Measurements from ENCODE around the gene KLHDC10. TPM values are rescaled to one million over a fixed set of nuclear protein-coding genes. Genes with fewer than 3 reads are reported as not detected.
"Not testable (repeated sequence)": the region's sequence is repeated elsewhere in the genome, so short reads cannot be mapped to it uniquely, and the experiment has no call there.

The KLHDC10 gene
- total RNA-seq, 1 experiment from 2014 or later, result 14.4 TPM

DNA sequence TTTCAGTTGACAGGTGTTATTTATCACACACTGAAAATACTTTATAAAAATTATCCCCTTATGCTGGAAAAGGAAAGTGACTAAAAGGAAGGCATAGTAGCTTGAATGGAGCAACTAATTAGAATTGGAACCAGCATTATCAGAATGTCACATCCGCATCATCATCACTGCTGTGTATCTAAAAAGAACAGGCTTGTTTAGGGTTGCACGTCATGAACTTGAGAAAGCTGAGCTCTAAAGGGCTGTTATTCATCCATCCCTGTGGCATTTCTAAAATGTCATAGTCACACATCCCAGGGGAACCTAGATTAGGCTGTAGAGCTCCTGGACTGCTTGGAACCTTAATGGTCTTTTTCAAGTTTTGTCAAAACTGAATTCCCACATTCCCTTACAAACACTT is 54.4 kb downstream of the KLHDC10 start (continued):
- TF ChIP-seq EMX1 (CRISPR knock-in tag; IDR thresholded peaks at IDR 0.05), result no peak
- no peak for TF ChIP-seq TEAD4 (CRISPR knock-in tag; IDR thresholded peaks at IDR 0.05)
- TF ChIP-seq, protein P1, sequence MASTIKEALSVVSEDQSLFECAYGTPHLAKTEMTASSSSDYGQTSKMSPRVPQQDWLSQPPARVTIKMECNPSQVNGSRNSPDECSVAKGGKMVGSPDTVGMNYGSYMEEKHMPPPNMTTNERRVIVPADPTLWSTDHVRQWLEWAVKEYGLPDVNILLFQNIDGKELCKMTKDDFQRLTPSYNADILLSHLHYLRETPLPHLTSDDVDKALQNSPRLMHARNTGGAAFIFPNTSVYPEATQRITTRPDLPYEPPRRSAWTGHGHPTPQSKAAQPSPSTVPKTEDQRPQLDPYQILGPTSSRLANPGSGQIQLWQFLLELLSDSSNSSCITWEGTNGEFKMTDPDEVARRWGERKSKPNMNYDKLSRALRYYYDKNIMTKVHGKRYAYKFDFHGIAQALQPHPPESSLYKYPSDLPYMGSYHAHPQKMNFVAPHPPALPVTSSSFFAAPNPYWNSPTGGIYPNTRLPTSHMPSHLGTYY (CRISPR knock-in tag; IDR thresholded peaks at IDR 0.05), result no peak
- TF ChIP-seq, protein P2, sequence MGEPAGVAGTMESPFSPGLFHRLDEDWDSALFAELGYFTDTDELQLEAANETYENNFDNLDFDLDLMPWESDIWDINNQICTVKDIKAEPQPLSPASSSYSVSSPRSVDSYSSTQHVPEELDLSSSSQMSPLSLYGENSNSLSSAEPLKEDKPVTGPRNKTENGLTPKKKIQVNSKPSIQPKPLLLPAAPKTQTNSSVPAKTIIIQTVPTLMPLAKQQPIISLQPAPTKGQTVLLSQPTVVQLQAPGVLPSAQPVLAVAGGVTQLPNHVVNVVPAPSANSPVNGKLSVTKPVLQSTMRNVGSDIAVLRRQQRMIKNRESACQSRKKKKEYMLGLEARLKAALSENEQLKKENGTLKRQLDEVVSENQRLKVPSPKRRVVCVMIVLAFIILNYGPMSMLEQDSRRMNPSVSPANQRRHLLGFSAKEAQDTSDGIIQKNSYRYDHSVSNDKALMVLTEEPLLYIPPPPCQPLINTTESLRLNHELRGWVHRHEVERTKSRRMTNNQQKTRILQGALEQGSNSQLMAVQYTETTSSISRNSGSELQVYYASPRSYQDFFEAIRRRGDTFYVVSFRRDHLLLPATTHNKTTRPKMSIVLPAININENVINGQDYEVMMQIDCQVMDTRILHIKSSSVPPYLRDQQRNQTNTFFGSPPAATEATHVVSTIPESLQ (CRISPR knock-in tag; IDR thresholded peaks at IDR 0.05), result no peak
- no peak for TF ChIP-seq GTF2I (CRISPR knock-in tag; conservative IDR thresholded peaks at IDR 0.05)
- TF ChIP-seq ETV6 (CRISPR knock-in tag; IDR thresholded peaks at IDR 0.05), result no peak
- TF ChIP-seq, protein P3, sequence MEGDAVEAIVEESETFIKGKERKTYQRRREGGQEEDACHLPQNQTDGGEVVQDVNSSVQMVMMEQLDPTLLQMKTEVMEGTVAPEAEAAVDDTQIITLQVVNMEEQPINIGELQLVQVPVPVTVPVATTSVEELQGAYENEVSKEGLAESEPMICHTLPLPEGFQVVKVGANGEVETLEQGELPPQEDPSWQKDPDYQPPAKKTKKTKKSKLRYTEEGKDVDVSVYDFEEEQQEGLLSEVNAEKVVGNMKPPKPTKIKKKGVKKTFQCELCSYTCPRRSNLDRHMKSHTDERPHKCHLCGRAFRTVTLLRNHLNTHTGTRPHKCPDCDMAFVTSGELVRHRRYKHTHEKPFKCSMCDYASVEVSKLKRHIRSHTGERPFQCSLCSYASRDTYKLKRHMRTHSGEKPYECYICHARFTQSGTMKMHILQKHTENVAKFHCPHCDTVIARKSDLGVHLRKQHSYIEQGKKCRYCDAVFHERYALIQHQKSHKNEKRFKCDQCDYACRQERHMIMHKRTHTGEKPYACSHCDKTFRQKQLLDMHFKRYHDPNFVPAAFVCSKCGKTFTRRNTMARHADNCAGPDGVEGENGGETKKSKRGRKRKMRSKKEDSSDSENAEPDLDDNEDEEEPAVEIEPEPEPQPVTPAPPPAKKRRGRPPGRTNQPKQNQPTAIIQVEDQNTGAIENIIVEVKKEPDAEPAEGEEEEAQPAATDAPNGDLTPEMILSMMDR (IDR thresholded peaks at IDR 0.05), result no peak
- no peak for TF ChIP-seq CBFB (CRISPR knock-in tag; IDR thresholded peaks at IDR 0.05; ENCODE audit: low read depth)
- TF ChIP-seq ELF4 (CRISPR knock-in tag; IDR thresholded peaks at IDR 0.05; ENCODE audit: low read depth), result no peak
- TF ChIP-seq, protein P4, sequence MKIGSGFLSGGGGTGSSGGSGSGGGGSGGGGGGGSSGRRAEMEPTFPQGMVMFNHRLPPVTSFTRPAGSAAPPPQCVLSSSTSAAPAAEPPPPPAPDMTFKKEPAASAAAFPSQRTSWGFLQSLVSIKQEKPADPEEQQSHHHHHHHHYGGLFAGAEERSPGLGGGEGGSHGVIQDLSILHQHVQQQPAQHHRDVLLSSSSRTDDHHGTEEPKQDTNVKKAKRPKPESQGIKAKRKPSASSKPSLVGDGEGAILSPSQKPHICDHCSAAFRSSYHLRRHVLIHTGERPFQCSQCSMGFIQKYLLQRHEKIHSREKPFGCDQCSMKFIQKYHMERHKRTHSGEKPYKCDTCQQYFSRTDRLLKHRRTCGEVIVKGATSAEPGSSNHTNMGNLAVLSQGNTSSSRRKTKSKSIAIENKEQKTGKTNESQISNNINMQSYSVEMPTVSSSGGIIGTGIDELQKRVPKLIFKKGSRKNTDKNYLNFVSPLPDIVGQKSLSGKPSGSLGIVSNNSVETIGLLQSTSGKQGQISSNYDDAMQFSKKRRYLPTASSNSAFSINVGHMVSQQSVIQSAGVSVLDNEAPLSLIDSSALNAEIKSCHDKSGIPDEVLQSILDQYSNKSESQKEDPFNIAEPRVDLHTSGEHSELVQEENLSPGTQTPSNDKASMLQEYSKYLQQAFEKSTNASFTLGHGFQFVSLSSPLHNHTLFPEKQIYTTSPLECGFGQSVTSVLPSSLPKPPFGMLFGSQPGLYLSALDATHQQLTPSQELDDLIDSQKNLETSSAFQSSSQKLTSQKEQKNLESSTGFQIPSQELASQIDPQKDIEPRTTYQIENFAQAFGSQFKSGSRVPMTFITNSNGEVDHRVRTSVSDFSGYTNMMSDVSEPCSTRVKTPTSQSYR (CRISPR knock-in tag; IDR thresholded peaks at IDR 0.05), result no peak
- TF ChIP-seq, protein P5, sequence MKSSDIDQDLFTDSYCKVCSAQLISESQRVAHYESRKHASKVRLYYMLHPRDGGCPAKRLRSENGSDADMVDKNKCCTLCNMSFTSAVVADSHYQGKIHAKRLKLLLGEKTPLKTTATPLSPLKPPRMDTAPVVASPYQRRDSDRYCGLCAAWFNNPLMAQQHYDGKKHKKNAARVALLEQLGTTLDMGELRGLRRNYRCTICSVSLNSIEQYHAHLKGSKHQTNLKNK (CRISPR knock-in tag; IDR thresholded peaks at IDR 0.05), result no peak

DNA sequence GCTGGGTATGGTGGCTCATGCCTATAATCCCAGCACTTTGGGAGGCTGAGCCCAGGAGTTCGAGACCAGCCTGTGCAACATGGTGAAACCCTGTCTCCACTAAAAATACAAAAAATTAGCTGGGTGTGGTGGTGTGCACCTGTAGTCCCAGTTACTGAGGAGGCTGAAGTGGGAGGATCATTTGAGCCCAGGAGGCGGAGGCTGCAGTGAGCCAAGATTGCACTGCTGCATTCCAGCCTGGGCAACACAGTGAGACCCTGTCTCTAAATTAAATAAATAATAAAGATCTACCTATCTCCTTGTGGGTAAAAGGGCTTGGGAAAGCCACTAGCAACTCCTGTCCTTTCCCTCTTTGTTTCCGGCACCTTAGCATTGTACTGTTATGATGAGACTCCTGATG is 56.5 kb downstream of the KLHDC10 start:
- CTCF ChIA-PET, POLR2A ChIA-PET: not testable (repeated sequence)
- peaks cover 39% of the 10 kb centered on the region for H3K36me3 Mint-ChIP-seq

DNA sequence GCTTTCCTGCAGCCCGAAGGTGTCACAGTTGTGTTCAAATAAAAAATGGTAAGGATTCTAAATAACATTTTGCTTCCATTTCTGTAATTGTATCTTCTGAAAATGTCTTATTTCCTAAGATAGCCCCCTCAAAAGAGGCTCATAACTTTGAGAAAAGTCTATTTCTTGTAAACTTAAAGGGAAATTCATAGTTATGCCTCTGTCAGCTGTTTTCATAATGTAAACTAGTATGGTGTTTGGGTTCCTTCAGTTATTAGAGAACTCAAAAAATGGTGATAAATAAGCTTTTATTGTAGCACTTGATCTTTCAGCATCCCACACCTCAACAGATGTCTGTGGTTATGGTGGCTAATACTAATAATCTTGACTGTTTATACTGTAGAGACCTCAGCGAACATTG is 57.1 kb downstream of the KLHDC10 start:
- Mint-ChIP-seq H3K4me1 (peaks cover 9% of the 10 kb centered on the region), H3K27me3 (ENCODE audit: low read depth) (no peaks in the 10 kb centered on the region), H3K4me3 (no peak overlapping the region), H3K27ac (no peak overlapping the region), H3K9me3 (no peaks in the 10 kb centered on the region), H3K36me3 (peaks cover 33% of the 10 kb centered on the region)
- ChIA-PET POLR2A (no interaction called here), CTCF (no interaction called here)
- DNase-seq (ENCODE audit: low spot score) (no peak), ATAC-seq (no peak)
- TF ChIP-seq JAZF1 (CRISPR knock-in tag; IDR thresholded peaks at IDR 0.05), result no peak
- TF ChIP-seq FOXP1 (CRISPR knock-in tag; IDR thresholded peaks at IDR 0.05; ENCODE audit: borderline replicate concordance), result no peak
- TF ChIP-seq, protein P6, sequence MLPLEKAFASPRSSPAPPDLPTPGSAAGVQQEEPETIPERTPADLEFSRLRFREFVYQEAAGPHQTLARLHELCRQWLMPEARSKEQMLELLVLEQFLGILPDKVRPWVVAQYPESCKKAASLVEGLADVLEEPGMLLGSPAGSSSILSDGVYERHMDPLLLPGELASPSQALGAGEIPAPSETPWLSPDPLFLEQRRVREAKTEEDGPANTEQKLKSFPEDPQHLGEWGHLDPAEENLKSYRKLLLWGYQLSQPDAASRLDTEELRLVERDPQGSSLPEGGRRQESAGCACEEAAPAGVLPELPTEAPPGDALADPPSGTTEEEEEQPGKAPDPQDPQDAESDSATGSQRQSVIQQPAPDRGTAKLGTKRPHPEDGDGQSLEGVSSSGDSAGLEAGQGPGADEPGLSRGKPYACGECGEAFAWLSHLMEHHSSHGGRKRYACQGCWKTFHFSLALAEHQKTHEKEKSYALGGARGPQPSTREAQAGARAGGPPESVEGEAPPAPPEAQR (CRISPR knock-in tag; IDR thresholded peaks at IDR 0.05), result no peak
- TF ChIP-seq, protein P7, sequence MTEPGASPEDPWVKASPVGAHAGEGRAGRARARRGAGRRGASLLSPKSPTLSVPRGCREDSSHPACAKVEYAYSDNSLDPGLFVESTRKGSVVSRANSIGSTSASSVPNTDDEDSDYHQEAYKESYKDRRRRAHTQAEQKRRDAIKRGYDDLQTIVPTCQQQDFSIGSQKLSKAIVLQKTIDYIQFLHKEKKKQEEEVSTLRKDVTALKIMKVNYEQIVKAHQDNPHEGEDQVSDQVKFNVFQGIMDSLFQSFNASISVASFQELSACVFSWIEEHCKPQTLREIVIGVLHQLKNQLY (CRISPR knock-in tag; IDR thresholded peaks at IDR 0.05), result no peak
- no peak for TF ChIP-seq CREM (CRISPR knock-in tag; IDR thresholded peaks at IDR 0.05)
- TF ChIP-seq, protein P8, sequence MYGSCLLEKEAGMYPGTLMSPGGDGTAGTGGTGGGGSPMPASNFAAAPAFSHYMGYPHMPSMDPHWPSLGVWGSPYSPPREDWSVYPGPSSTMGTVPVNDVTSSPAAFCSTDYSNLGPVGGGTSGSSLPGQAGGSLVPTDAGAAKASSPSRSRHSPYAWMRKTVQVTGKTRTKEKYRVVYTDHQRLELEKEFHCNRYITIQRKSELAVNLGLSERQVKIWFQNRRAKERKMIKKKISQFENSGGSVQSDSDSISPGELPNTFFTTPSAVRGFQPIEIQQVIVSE (CRISPR knock-in tag; IDR thresholded peaks at IDR 0.05; ENCODE audit: borderline replicate concordance), result no peak
- TF ChIP-seq, protein P1 (CRISPR knock-in tag; IDR thresholded peaks at IDR 0.05), result no peak
- TF ChIP-seq ZNF317 (CRISPR knock-in tag; IDR thresholded peaks at IDR 0.05; ENCODE audit: borderline replicate concordance, low read depth), result no peak
- TF ChIP-seq, protein P9, sequence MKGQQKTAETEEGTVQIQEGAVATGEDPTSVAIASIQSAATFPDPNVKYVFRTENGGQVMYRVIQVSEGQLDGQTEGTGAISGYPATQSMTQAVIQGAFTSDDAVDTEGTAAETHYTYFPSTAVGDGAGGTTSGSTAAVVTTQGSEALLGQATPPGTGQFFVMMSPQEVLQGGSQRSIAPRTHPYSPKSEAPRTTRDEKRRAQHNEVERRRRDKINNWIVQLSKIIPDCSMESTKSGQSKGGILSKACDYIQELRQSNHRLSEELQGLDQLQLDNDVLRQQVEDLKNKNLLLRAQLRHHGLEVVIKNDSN (CRISPR knock-in tag; IDR thresholded peaks at IDR 0.05), result no peak
- TF ChIP-seq ETV6 (CRISPR knock-in tag; IDR thresholded peaks at IDR 0.05), result no peak
- TF ChIP-seq NR1H2 (CRISPR knock-in tag; IDR thresholded peaks at IDR 0.05), result no peak

More for the DNA sequence above, 56.5 kb downstream of the KLHDC10 start:
- not testable (repeated sequence) for H3K4me3 Mint-ChIP-seq; DNase-seq (ENCODE audit: low spot score); H3K4me1 Mint-ChIP-seq; H3K9me3 Mint-ChIP-seq; H3K27me3 Mint-ChIP-seq (ENCODE audit: low read depth); H3K27ac Mint-ChIP-seq; ATAC-seq
- 0 out of 2 replicates have a peak, but pooled peaks have one; percentile 25 for TF ChIP-seq ZNF121 (CRISPR knock-in tag; IDR thresholded peaks at IDR 0.05)

All from WTC11 (cell line).